IMR-90 (cell line): ENCODE results near the gene ASB5. TPM values are rescaled to one million over a fixed set of nuclear protein-coding genes. Genes with fewer than 3 reads are reported as not detected.
A peak's percentile ranks its signal among the peaks of the same experiment; 100 is the strongest.

ENCODE experiments used
- ATAC-seq: fragments of 200-7000 bp; cut with Tn5 transposase; 2 replicates; pipeline ENCODE4 v1.9.1; 2020; ENCODE audit warnings: low read depth, mild to moderate bottlenecking, moderate library complexity
- BruUV-seq: library from RNA; stranded (reverse); fragments of 400-500 nt; replicated peaks from 2 replicates; lab custom pipeline; 2021; lab: Mats Ljungman, UMichigan
- CTCF ChIA-PET: fragments of 300-600 bp; formaldehyde crosslinking; extraction: SDS; loops from one replicate; lab custom pipeline; 2021; ENCODE audit warnings: antibody characterized with exemption; lab: Yijun Ruan, JAX
- POLR2A ChIA-PET: fragments of 300-600 bp; sonication (Branson Sonifier 250); formaldehyde crosslinking; loops from one replicate; lab custom pipeline; 2022; ENCODE audit warnings: antibody characterized with exemption; ENCODE audit not compliant: unreplicated experiment; lab: Charles Lee
- DNase-seq: peaks from one replicate; pipeline ENCODE4 v3.0.0; 2013
- H2AFZ ChIP-seq: replicated peaks from 2 replicates; pipeline ENCODE3; 2013; ENCODE audit warnings: low read length, mild to moderate bottlenecking; ENCODE audit not compliant: poor library complexity
- H2AK5ac ChIP-seq: 2 replicates; pipeline ENCODE4 v1.6.1; 2013; ENCODE audit warnings: low read depth, low read length, inconsistent platforms
- H2AK9ac ChIP-seq: replicated peaks from 2 replicates; pipeline ENCODE3; 2013; ENCODE audit warnings: mild to moderate bottlenecking, low read depth, low read length, moderate library complexity; ENCODE audit not compliant: poor library complexity
- H2BK120ac ChIP-seq: 2 replicates; pipeline ENCODE4 v1.6.1; 2013; ENCODE audit warnings: low read depth, low read length, inconsistent platforms
- H2BK15ac ChIP-seq: 3 replicates; pipeline ENCODE4 v1.6.1; 2013; ENCODE audit warnings: low read depth, low read length, inconsistent platforms
- H2BK20ac ChIP-seq: 2 replicates; pipeline ENCODE4 v1.6.1; 2013; ENCODE audit warnings: low read depth, mild to moderate bottlenecking, inconsistent platforms, low read length, moderate library complexity
- H2BK5ac ChIP-seq: 2 replicates; pipeline ENCODE4 v1.6.1; 2013; ENCODE audit warnings: mild to moderate bottlenecking, low read depth, low read length, inconsistent platforms; ENCODE audit not compliant: poor library complexity, severe bottlenecking
- H3K14ac ChIP-seq: replicated peaks from 2 replicates; pipeline ENCODE4 v1.6.1; 2013; ENCODE audit warnings: low read depth, low read length, inconsistent platforms
- H3K18ac ChIP-seq: 2 replicates; pipeline ENCODE4 v1.6.1; 2013; ENCODE audit warnings: low read depth, low read length, control low read depth
- H3K23ac ChIP-seq: 2 replicates; pipeline ENCODE4 v1.6.1; 2013; ENCODE audit warnings: low read depth, low read length, inconsistent platforms
- H3K27ac ChIP-seq: 2 replicates; pipeline ENCODE4 v1.5.1; 2013; ENCODE audit warnings: mild to moderate bottlenecking, control low read depth, low read length; ENCODE audit not compliant: insufficient read depth
- H3K27me3 ChIP-seq: 2 replicates; pipeline ENCODE4 v1.6.1; 2013; ENCODE audit warnings: low read length; ENCODE audit not compliant: control insufficient read depth, insufficient read depth
- H3K36me3 ChIP-seq: 2 replicates; pipeline ENCODE4 v1.6.1; 2013; ENCODE audit warnings: low read length, mixed read lengths; ENCODE audit not compliant: control insufficient read depth, insufficient read depth
- H3K4ac ChIP-seq: 2 replicates; pipeline ENCODE4 v1.6.1; 2013; ENCODE audit warnings: low read depth, low read length, inconsistent platforms
- H3K4me1 ChIP-seq: 2 replicates; pipeline ENCODE4 v1.6.1; 2013; ENCODE audit warnings: low read length, mixed read lengths; ENCODE audit not compliant: control insufficient read depth, insufficient read depth
- H3K4me2 ChIP-seq: 2 replicates; pipeline ENCODE4 v1.6.1; 2013; ENCODE audit warnings: low read depth, mild to moderate bottlenecking, control low read depth, low read length, moderate library complexity
- H3K4me3 ChIP-seq: 2 replicates; pipeline ENCODE4 v1.5.1; 2013; ENCODE audit warnings: low read depth, mild to moderate bottlenecking, control low read depth, low read length, moderate library complexity; ENCODE audit not compliant: insufficient read depth
- H3K56ac ChIP-seq: 2 replicates; pipeline ENCODE4 v1.6.1; 2013; ENCODE audit warnings: low read length, inconsistent platforms; ENCODE audit not compliant: insufficient read depth; ENCODE audit errors: extremely low read depth
- H3K79me1 ChIP-seq, 2 experiments: 2 replicates each; pipeline ENCODE4 v1.6.1; 2013; ENCODE audit warnings: low read length in 2 of 2, inconsistent platforms in 1 of 2, low read depth in 1 of 2
- H3K9ac ChIP-seq: 2 replicates; pipeline ENCODE4 v1.6.1; 2013; ENCODE audit warnings: low read depth, low read length, control low read depth
- H3K9me1 ChIP-seq: 2 replicates; pipeline ENCODE4 v1.6.1; 2013; ENCODE audit warnings: low read length, inconsistent platforms; ENCODE audit not compliant: insufficient read depth
- H3K9me3 ChIP-seq: 2 replicates; pipeline ENCODE4 v1.6.1; 2013; ENCODE audit warnings: low read length; ENCODE audit not compliant: control insufficient read depth, insufficient read depth
- H4K20me1 ChIP-seq: 2 replicates; pipeline ENCODE4 v1.6.1; 2013; ENCODE audit warnings: low read length, inconsistent platforms; ENCODE audit not compliant: insufficient read depth
- H4K5ac ChIP-seq: 2 replicates; pipeline ENCODE4 v1.6.1; 2013; ENCODE audit warnings: mild to moderate bottlenecking, low read depth, low read length, control low read depth
- H4K8ac ChIP-seq, 2 experiments: 2 replicates each; pipeline ENCODE4 v1.6.1; 2013; ENCODE audit warnings: low read depth in 2 of 2, low read length in 2 of 2, control low read depth in 1 of 2, inconsistent platforms in 1 of 2
- H4K91ac ChIP-seq: 2 replicates; pipeline ENCODE4 v1.6.1; 2013; ENCODE audit warnings: low read depth, low read length, inconsistent platforms; ENCODE audit not compliant: insufficient read depth
- BHLHE40 ChIP-seq: fragments of 150-350 bp; IDR thresholded peaks from 2 replicates; pipeline ENCODE4 v1.6.1; 2016; ENCODE audit warnings: mild to moderate bottlenecking, low read depth, low read length
- CEBPB ChIP-seq: IDR thresholded peaks from 2 replicates; pipeline ENCODE4 v1.6.1; 2012; ENCODE audit warnings: low read depth, low read length, improper control_type of control experiment
- CHD1 ChIP-seq: IDR thresholded peaks from 2 replicates; pipeline ENCODE4 v1.6.1; 2012; ENCODE audit warnings: low read depth, low read length, improper control_type of control experiment
- CTCF ChIP-seq: conservative IDR thresholded peaks from 2 replicates; pipeline ENCODE4 v1.5.1; 2012; ENCODE audit warnings: mild to moderate bottlenecking, low read depth, low read length, improper control_type of control experiment
- FOS ChIP-seq: fragments of 150-350 bp; IDR thresholded peaks from 2 replicates; pipeline ENCODE4 v1.6.1; 2016; ENCODE audit warnings: low read depth, low read length
- MAFK ChIP-seq: IDR thresholded peaks from 2 replicates; pipeline ENCODE4 v1.6.1; 2012; ENCODE audit warnings: low read depth, low read length, improper control_type of control experiment
- MAZ ChIP-seq: IDR thresholded peaks from 2 replicates; pipeline ENCODE4 v1.6.1; 2012; ENCODE audit warnings: low read depth, mild to moderate bottlenecking, low read length, improper control_type of control experiment, moderate library complexity, borderline replicate concordance
- MXI1 ChIP-seq: IDR thresholded peaks from 2 replicates; pipeline ENCODE4 v1.6.1; 2012; ENCODE audit warnings: low read depth, mild to moderate bottlenecking, low read length, moderate library complexity, borderline replicate concordance
- NFE2L2 ChIP-seq: fragments of 150-350 bp; IDR thresholded peaks from 2 replicates; pipeline ENCODE4 v1.6.1; 2016; ENCODE audit warnings: low read depth, mild to moderate bottlenecking, low read length
- POLR2A ChIP-seq: IDR thresholded peaks from 2 replicates; pipeline ENCODE4 v1.6.1; 2012; ENCODE audit warnings: mild to moderate bottlenecking, low read depth, low read length
- RAD21 ChIP-seq: IDR thresholded peaks from 2 replicates; pipeline ENCODE4 v1.6.1; 2012; ENCODE audit warnings: low read length, improper control_type of control experiment
- RCOR1 ChIP-seq: IDR thresholded peaks from 2 replicates; pipeline ENCODE4 v1.6.1; 2012; ENCODE audit warnings: mild to moderate bottlenecking, low read length, improper control_type of control experiment; ENCODE audit not compliant: insufficient replicate concordance
- RFX5 ChIP-seq: IDR thresholded peaks from 2 replicates; pipeline ENCODE4 v1.8.0; 2012; ENCODE audit warnings: low read depth, mild to moderate bottlenecking, low read length, moderate library complexity
- SMC3 ChIP-seq: fragments of 150-350 bp; IDR thresholded peaks from 2 replicates; pipeline ENCODE4 v1.6.1; 2016; ENCODE audit warnings: low read depth, mild to moderate bottlenecking, antibody characterized with exemption, low read length, moderate library complexity
- USF2 ChIP-seq: fragments of 150-350 bp; IDR thresholded peaks from 2 replicates; pipeline ENCODE4 v1.6.1; 2017; ENCODE audit warnings: mild to moderate bottlenecking, antibody characterized with exemption, low read length, low read depth
- dilution Hi-C: fragments of 300-500 bp; cut with HindIII; formaldehyde crosslinking; loops from one replicate; pipeline ENCODE4 v1.14.3; 2018; ENCODE audit warnings: low sequenced_read_pairs; ENCODE audit not compliant: unreplicated experiment
- in situ Hi-C: fragments of 300-500 bp; cut with MboI; formaldehyde crosslinking; loops from 3 replicates; pipeline ENCODE4 v1.14.3; 2019; ENCODE audit warnings: low sequenced_read_pairs, inconsistent platforms, mixed read lengths
- intact Hi-C: fragments of 100-400 bp; cut with micrococcal nuclease; formaldehyde crosslinking; loops from 2 replicates; pipeline ENCODE4 v1.10.0; 2022
- polyA plus RNA-seq, 3 experiments: library from polyadenylated mRNA; depleted of rRNA; stranded (reverse); fragments of >200 nt; gene quantifications; 2 replicates each; pipeline ENCODE4 v1.2.3, GENCODE V29; 2012; ENCODE audit warnings: low replicate concordance in 1 of 3
- total RNA-seq: library from RNA; depleted of rRNA; stranded (reverse); fragments of >200 nt; gene quantifications from 2 replicates; pipeline ENCODE4 v1.2.3, GENCODE V29; 2012
- TF ChIP-seq, protein P1 (sequence below): fragments of 150-350 bp; IDR thresholded peaks from 2 replicates; pipeline ENCODE4 v1.6.1; 2016; ENCODE audit warnings: low read depth, mild to moderate bottlenecking, low read length, moderate library complexity, borderline replicate concordance

ASB5 gene
- total and polyA plus RNA-seq, 2 of the 4 experiments (the other 2 are of a cell fraction): 0.18 to 0.21 TPM

DNA sequence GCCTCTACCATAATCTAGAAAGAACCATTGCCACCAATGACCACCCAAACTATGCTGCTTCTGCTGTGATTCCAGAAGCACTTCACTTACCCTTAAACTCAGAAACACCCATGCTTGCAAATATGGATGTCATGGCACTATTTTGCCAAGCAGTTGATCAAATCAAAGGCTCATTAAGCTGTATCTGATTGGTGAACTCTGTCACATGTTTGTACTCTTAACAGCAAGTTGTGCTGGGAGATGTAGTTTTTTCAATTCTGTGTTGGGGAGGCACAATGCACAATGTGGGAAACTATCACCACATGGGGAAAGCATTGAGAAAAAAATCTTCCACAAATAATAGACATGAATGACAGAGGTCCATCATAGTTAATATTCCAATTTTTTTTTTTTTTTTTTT is 31.5 kb upstream of the ASB5 start:
- H3K4me1 ChIP-seq: peaks cover 5% of the 10 kb centered on the region
- intact Hi-C loops: no loop called here
- H2BK5ac ChIP-seq: no peak overlapping the region
- no peaks in the 10 kb centered on the region for H4K20me1 ChIP-seq
- H3K56ac ChIP-seq: no peak overlapping the region
- H3K9ac ChIP-seq: no peak overlapping the region
- dilution Hi-C loops: no loop called here
- TF ChIP-seq FOS (no peak), SMC3 (no peak), CTCF (no peak), POLR2A (no peak), RFX5 (no peak), CEBPB (no peak), BHLHE40 (no peak), RAD21 (no peak), CHD1 (no peak), MAFK (no peak), USF2 (no peak), MAZ (no peak), MXI1 (no peak), NFE2L2 (no peak), RCOR1 (no peak)
- TF ChIP-seq, protein P1, sequence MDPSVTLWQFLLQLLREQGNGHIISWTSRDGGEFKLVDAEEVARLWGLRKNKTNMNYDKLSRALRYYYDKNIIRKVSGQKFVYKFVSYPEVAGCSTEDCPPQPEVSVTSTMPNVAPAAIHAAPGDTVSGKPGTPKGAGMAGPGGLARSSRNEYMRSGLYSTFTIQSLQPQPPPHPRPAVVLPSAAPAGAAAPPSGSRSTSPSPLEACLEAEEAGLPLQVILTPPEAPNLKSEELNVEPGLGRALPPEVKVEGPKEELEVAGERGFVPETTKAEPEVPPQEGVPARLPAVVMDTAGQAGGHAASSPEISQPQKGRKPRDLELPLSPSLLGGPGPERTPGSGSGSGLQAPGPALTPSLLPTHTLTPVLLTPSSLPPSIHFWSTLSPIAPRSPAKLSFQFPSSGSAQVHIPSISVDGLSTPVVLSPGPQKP: no peak
- DNase-seq: no peak
- H3K9me3 ChIP-seq: no peaks in the 10 kb centered on the region
- H2AK5ac ChIP-seq: 0 out of 2 replicates have a peak overlapping the region, but pooled peaks have one; percentile 54
- H4K8ac ChIP-seq: no peak overlapping the region
- ATAC-seq: no peak
- CTCF ChIA-PET: no interaction called here
- no peak overlapping the region for H3K23ac ChIP-seq
- H3K9me1 ChIP-seq: peaks cover 3% of the 10 kb centered on the region; the same call in 1 of the 2 replicates
- no peak overlapping the region for H3K4me2 ChIP-seq
- no peaks in the 10 kb centered on the region for H3K36me3 ChIP-seq
- H4K5ac ChIP-seq: no peak overlapping the region
- H3K4me3 ChIP-seq: no peak overlapping the region
- peak overlapping the region; percentile 66 for H2BK120ac ChIP-seq
- H3K18ac ChIP-seq: peak overlapping the region; percentile 21; the same call in 1 of the 2 replicates
- POLR2A ChIA-PET: no interaction called here
- H3K4ac ChIP-seq: no peak overlapping the region
- no peak overlapping the region for H3K14ac ChIP-seq
- no peak overlapping the region for H4K91ac ChIP-seq
- H3K27me3 ChIP-seq: no peaks in the 10 kb centered on the region
- H2BK20ac ChIP-seq: peak overlapping the region; percentile 75
- H2BK15ac ChIP-seq: peak overlapping the region; percentile 2; the same call in 1 of the 3 replicates
- no TSS peak for BruUV-seq
- no peak overlapping the region for H3K27ac ChIP-seq
- no peak overlapping the region for H2AK9ac ChIP-seq
- in situ Hi-C loops: no loop called here
- H3K79me1 ChIP-seq: no peaks in the 10 kb centered on the region
- no peak overlapping the region for H2AFZ ChIP-seq
